Choroid plexus epithelial cell (primary cell): Measurements from ENCODE around the gene TSC1.

Source experiments
- DNase-seq: peaks from one replicate; pipeline ENCODE4 v3.0.0-alpha.2; 2010; ENCODE audit warnings: low read depth
- H3K4me3 ChIP-seq: 2 replicates; pipeline ENCODE4 v1.5.1; 2011; ENCODE audit warnings: low read depth, mild to moderate bottlenecking, control low read depth, low read length, moderate library complexity
- TF ChIP-seq, protein P1 (sequence below): conservative IDR thresholded peaks from 2 replicates; pipeline ENCODE4 v1.5.1; 2011; ENCODE audit warnings: low read depth, mild to moderate bottlenecking, control low read depth, inconsistent platforms, low read length, moderate library complexity

TSC1 gene

DNA sequence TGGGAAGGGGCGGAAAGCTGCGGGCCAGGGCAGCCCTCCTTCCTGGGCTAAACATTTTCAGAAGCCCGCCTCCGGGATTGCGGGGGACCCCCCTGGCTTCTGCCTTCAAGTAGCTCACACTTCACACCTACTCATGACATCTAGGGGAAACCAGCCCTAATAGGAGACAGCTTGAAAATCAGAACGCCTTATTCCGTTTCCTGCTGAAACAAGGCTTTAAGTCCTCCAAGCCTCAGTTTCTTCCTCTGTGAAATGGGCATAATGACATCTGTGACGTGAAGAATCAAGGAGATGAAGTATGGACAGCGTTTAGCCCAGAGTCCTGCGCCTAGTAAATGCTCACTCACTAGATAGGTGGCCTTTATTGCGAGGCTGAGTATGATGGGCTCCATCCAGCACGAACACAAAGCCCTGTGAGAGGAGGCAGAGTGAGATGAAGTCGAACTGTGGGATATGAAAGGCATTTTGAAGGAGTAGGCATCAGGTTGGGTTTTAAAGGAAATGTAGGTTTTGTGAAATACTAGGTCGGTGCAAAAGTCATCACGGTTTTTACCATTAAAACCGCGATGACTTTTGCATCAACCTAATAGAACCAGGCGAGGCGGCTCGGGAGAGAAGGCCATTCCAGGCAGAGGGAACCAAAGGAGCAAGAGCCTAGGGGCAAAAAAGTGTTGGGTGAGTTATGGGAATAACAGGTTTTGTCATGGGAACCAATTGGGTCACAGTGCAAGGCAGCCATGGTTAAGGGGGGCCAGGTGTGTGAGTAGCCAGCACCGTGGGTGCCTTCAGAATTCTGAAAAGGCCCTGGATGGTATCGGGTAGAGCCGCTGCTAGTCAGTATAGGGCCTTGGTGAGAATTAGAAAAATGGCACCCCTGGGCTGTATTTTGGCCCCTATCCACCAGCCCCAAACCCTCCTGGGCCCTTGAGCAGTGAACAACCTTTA lies 1.0 kb upstream of the TSC1 start:
- TF ChIP-seq, protein P1, sequence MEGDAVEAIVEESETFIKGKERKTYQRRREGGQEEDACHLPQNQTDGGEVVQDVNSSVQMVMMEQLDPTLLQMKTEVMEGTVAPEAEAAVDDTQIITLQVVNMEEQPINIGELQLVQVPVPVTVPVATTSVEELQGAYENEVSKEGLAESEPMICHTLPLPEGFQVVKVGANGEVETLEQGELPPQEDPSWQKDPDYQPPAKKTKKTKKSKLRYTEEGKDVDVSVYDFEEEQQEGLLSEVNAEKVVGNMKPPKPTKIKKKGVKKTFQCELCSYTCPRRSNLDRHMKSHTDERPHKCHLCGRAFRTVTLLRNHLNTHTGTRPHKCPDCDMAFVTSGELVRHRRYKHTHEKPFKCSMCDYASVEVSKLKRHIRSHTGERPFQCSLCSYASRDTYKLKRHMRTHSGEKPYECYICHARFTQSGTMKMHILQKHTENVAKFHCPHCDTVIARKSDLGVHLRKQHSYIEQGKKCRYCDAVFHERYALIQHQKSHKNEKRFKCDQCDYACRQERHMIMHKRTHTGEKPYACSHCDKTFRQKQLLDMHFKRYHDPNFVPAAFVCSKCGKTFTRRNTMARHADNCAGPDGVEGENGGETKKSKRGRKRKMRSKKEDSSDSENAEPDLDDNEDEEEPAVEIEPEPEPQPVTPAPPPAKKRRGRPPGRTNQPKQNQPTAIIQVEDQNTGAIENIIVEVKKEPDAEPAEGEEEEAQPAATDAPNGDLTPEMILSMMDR: no peak
- H3K4me3 ChIP-seq: peak overlapping the region; percentile 71
- no peak for DNase-seq

DNA sequence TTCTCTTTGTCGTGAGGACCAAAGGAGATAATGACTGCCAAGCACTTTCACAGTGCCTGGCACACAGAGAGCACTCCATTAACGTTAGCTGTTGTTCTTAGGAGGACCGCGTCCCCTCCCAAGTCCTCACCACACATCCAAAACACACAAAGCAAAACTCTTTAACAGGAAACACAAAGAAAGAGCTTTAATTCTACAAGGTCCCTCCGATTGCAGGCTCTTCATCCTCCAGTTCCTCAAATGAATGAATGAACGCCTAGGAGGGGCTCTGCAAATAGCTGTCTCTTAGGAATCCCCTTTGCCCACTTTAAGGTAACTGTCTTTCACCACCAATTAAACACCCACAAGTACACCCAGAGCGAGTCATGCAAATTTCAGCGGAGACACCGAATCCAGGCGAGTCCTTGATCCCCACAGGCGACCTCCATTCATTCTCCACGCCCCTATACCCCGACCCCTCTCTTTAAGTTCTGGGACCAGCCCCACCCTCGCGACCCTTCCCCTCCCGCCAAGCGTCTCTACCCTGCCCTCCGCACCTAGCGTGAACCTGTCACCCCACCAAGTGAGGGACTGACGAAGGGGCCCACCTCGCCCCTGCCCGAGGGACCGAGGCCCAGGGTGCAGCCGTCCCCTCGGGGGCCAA lies 644 bp downstream of the TSC1 start:
- DNase-seq: peak; percentile 9
- peak overlapping the region; percentile 95 for H3K4me3 ChIP-seq
- TF ChIP-seq, protein P1: no peak

- TF ChIP-seq, protein P1: no peak
- H3K4me3 ChIP-seq: no peak overlapping the region
- DNase-seq: peak; percentile 57
Observed at GRCh38 chr9:132942541-132943182, 1.8 kb downstream of the TSC1 start.

DNA sequence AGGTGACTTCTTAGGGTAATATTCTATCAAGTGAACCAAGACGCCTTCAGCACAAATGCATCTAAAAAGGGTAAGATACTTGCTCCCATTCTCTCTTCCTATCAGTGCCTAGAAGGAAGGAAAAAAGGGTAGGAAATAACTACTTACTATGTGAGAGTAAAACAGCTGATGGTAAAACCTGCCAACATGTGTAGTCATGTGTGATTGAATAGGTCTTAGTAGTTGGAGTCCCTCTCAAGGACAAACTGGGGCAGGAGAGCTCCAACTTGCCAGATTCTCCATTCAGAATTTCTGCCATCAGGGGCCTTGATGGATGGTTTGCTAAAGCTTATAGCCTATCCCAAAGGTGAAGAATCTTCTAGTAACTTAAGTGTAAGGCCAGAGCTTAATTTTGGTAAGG lies 5.2 kb downstream of the TSC1 start:
- H3K4me3 ChIP-seq: no peak overlapping the region
- DNase-seq: no peak
- TF ChIP-seq, protein P1: no peak

GRCh38 chr9:132937463-132937901 lies 6.9 kb downstream of the TSC1 start:
- H3K4me3 ChIP-seq: no peak overlapping the region
- DNase-seq: peak; percentile 17
- TF ChIP-seq, protein P1: no peak

DNA sequence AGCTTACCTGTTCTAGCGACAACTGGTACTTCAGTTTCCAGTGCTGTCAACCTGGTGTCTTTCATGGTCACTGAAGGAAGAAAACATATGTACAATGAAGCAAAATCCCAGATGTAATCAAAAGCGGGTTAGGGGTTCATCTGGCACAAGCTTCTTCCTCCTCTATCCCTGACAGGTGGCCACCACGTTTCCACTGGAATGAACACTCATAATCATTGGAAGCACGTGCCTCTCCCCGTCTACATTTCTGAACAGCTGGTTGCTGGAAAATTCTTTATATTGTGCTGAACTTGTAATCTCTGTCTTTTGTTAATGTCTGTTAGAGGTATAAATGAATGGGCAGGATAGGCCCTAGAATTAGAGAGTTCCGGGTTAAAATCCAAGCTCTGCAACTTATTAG lies 9.4 kb downstream of the TSC1 start:
- no peak overlapping the region for H3K4me3 ChIP-seq
- TF ChIP-seq, protein P1: no peak
- no peak for DNase-seq
